ENCODE results near the gene ZEB2.

- TF ChIP-seq ESRRA (CRISPR knock-in tag; IDR thresholded peaks at IDR 0.05; ENCODE audit: low read depth) (no peak), FOXM1 (CRISPR knock-in tag; IDR thresholded peaks at IDR 0.05) (no peak), CTCF (CRISPR knock-in tag; IDR thresholded peaks at IDR 0.05) (no peak), GTF3A (CRISPR knock-in tag; conservative IDR thresholded peaks at IDR 0.05) (no peak), ZNF646 (CRISPR knock-in tag; IDR thresholded peaks at IDR 0.05) (no peak), ASH2L (IDR thresholded peaks at IDR 0.05; ENCODE audit: insufficient read length, low read depth, low read length) (no peak), POLR2A (IDR thresholded peaks at IDR 0.05; ENCODE audit: insufficient read depth in 1 of 2, low read depth in 2 of 2, low read length in 2 of 2) (no peak), ZNF460 (CRISPR knock-in tag; IDR thresholded peaks at IDR 0.05; ENCODE audit: borderline replicate concordance) (no peak), JUN (CRISPR knock-in tag; IDR thresholded peaks at IDR 0.05) (no peak), RBM39 (IDR thresholded peaks at IDR 0.05; ENCODE audit: low read depth, low read length, poor library complexity, severe bottlenecking) (no peak), POLR2AphosphoS2 (IDR thresholded peaks at IDR 0.05; ENCODE audit: low read depth, low read length) (no peak), ZFP62 (CRISPR knock-in tag; IDR thresholded peaks at IDR 0.05) (no peak)
These were observed 39.6 kb downstream of the ZEB2 start for GRCh38 chr2:144480285-144480684.

All from HepG2 (cell line).